Thymus (tissue), 2 donors: ENCODE results near the gene ZNF677. TPM values are rescaled to one million over a fixed set of nuclear protein-coding genes. Genes with fewer than 3 reads are reported as not detected.

Experiments used
- polyA plus RNA-seq: library from polyadenylated mRNA; stranded (reverse); fragments of 200-250 nt; gene quantifications from one replicate; pipeline ENCODE4 v1.2.3, GENCODE V29; 2013
- total RNA-seq: library from RNA; stranded (reverse); fragments of 120-200 nt; gene quantifications from one replicate; pipeline ENCODE4 v1.2.4, GENCODE V29; 2013
- donor health status: healthy.

ZNF677 gene
- total and polyA plus RNA-seq, 2 donors, result 12.8 to 13.2 TPM

Other genes with a start within 250 kb of the ZNF677 start
- gene ERVV-1, start 241.0 kb downstream of the ZNF677 start, total RNA-seq, result 0.05 TPM
- 0.14 TPM for gene ERVV-1, start 241.0 kb downstream of the ZNF677 start, polyA plus RNA-seq
- gene ERVV-2, start 210.1 kb downstream of the ZNF677 start, total RNA-seq, result 0.05 TPM
- gene ERVV-2, start 210.1 kb downstream of the ZNF677 start, polyA plus RNA-seq, result 0.05 TPM
- gene ZNF160, start 151.5 kb downstream of the ZNF677 start, total RNA-seq, result 20.5 TPM
- gene ZNF160, start 151.5 kb downstream of the ZNF677 start, polyA plus RNA-seq, result 33.1 TPM
- gene ZNF415, start 122.0 kb downstream of the ZNF677 start, total RNA-seq, result 8.1 TPM
- 9.1 TPM for gene ZNF415, start 122.0 kb downstream of the ZNF677 start, polyA plus RNA-seq
- 7.6 TPM for gene ZNF347, start 95.8 kb downstream of the ZNF677 start, total RNA-seq
- 6.8 TPM for gene ZNF347, start 95.8 kb downstream of the ZNF677 start, polyA plus RNA-seq
- gene ZNF665, start 61.5 kb downstream of the ZNF677 start, total RNA-seq, result 5.6 TPM
- 7.7 TPM for gene ZNF665, start 61.5 kb downstream of the ZNF677 start, polyA plus RNA-seq
- not detected for gene VN1R2, start 3.4 kb upstream of the ZNF677 start, total RNA-seq
- gene VN1R2, start 3.4 kb upstream of the ZNF677 start, polyA plus RNA-seq, result not detected
- gene VN1R4, start 12.8 kb upstream of the ZNF677 start, total RNA-seq, result not detected
- gene VN1R4, start 12.8 kb upstream of the ZNF677 start, polyA plus RNA-seq, result not detected
- gene ZNF845, start 78.9 kb upstream of the ZNF677 start, total RNA-seq, result 10.5 TPM
- gene ZNF845, start 78.9 kb upstream of the ZNF677 start, polyA plus RNA-seq, result 5.7 TPM
- gene ZNF525, start 110.8 kb upstream of the ZNF677 start, total RNA-seq, result 18.0 TPM
- 12.8 TPM for gene ZNF525, start 110.8 kb upstream of the ZNF677 start, polyA plus RNA-seq
- gene ZNF765, start 140.3 kb upstream of the ZNF677 start, total RNA-seq, result 12.2 TPM
- gene ZNF765, start 140.3 kb upstream of the ZNF677 start, polyA plus RNA-seq, result 6.2 TPM
- gene ZNF761, start 177.1 kb upstream of the ZNF677 start, total RNA-seq, result 9.7 TPM
- gene ZNF761, start 177.1 kb upstream of the ZNF677 start, polyA plus RNA-seq, result 14.9 TPM
- gene ZNF813, start 212.9 kb upstream of the ZNF677 start, total RNA-seq, result 4.6 TPM
- gene ZNF813, start 212.9 kb upstream of the ZNF677 start, polyA plus RNA-seq, result 2.5 TPM